ENCODE results near the gene NPM3.

Gene NPM3

GRCh38 chr10:101773923-101774588, 9.2 kb downstream of the NPM3 start:
- DNase-seq = no peak

DNA sequence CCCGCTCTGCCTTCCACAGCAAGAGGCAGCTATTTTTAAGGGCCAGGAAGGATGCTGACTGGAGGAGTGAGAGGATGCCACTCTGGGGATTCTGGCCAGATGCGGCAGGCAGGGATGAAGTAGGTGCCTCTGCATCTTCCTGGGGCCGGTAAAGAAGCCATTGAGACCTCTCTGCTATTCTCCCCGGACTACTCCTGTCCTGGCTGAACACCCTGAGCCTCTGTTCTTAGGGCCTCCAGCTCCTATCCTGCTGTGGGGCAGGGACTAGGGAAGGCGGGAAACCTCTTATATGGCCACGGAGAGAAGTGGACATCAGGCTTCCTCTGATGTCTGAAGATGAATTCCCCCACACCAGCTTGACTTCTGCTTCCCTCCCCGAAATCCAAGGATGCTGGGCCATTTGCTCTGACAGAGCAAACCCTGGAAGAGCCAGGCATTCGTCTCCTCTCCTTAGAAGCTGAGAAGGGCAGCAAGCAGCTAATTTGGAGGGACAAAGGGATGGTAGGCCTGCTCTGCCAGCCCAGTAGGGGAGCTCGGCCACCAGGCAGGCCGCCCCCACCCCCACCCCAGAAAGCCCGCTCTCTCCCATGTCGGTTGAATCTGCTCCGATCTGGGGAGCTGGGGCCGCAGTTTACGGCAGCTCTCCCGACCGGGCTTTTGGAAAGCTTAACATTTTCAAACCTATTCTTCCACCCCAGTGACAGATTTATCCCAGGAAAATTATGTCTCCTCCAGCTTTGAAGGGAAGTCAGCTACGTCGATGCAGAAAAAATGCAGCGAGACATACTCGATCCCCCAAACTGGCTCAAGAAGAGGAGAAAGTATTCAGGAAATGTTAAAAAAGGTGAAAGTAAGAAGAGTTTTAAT, 10.1 kb downstream of the NPM3 start:
- DNase-seq = no peak

DNA sequence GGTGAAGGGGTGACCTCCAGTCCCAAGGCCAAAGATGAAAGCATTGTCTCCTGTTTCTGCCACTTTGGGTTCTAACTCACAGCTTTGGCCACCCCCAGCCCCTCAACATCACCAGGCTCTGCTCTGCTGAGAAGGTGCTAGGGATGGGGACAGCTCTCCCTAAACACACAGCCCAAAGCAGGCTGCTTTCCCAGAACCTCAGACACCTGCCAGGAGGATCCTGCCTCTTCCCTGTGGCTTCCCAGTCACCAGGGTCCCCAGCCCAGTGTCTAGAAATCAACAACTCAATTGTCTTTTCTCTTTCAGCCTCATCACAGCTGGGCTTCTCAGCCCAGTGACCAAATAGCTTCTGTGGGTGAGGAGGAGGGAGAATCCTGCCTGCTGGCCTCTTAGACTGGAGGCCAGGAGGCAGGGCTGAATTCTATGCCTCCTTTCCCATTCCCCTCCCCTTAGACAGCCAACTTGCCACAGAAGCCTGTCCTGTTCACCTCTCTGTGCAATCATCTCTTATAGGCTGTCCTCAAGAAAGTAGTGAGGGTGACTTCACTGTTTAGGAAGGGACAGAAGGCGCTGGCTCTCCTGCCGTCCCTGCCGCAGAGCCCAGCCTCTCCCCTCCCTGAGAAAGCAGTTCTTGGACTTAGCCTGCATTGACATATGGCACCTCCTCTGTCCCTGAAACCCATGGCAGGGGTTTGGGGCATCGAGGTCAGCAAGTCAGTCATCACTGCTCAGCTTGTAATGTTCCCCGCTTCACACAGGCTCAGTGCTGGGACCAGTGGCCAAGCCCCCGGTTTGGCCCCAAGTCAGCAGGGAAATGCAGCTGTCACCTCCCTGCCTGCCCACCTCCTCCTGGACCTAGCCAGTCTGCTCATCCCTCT, 11.0 kb downstream of the NPM3 start:
- no peak for DNase-seq

GRCh38 chr10:101771380-101771779, 11.9 kb downstream of the NPM3 start:
- DNase-seq = no peak

DNA sequence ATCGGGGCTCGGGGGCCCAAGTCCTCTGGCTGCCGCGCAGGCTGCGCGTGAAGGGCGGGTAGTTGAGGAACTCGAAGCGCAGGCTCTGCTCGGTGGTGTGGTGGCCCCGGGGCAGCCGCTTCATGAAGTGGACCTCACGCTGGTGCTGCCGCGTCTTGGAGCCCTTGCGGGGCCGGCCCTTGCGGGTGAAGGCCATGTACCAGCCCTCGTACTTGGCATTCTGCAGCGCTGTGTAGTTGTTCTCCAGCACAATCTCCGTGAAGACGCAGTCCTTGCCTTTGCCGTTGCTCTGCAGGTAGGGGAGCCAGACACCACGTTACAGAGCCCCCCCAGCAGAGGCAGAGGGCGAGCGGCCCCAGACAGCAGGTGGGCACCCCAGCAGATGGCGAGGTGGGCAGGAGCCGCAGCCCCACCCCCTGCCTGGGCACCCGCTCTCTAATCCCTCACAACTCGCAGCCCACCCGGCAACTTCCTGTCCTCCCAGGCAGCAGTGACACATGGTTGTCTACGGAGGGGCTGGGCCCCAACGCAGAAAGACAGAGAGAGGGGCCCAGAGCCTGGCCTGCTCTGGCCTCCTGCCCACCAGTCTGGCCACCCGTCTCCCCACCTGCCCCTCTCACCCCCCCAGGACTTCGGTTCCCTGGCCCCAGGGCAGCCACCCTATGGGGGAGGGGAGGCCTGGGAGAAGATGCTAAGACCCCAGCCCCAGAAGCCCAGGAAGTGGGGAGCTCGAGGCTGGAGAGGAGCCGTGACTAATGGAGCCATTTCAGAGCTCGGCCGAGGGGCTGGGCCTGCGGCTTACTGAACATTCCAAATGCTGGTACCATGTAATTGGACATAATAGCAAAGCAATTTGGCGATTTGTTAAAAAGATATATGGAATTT, 12.7 kb downstream of the NPM3 start:
- no peak for DNase-seq

- no peak for DNase-seq
Observed at GRCh38 chr10:101769541-101770180, 13.6 kb downstream of the NPM3 start.

DNA sequence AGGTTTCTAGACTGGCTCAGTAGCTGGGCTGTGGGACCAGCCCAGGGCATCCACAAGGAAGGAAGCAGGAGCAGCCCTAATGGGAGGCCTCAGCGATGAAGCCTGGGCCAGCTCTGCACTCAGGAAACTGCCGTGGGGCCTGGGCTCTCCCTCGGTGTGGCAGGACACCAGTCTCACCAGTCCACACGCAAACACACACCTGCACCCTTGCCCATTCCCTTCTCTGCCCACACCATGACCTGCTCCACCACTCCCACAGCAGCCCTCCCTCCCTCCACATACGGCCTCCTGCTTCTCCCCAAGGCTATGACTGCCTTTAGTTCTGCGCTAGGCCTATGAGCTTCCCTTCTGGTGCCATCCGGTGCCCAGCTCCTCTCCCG, 14.5 kb downstream of the NPM3 start:
- DNase-seq = no peak

- no peak for DNase-seq
Observed at GRCh38 chr10:101767966-101768790, 15.1 kb downstream of the NPM3 start.

DNA sequence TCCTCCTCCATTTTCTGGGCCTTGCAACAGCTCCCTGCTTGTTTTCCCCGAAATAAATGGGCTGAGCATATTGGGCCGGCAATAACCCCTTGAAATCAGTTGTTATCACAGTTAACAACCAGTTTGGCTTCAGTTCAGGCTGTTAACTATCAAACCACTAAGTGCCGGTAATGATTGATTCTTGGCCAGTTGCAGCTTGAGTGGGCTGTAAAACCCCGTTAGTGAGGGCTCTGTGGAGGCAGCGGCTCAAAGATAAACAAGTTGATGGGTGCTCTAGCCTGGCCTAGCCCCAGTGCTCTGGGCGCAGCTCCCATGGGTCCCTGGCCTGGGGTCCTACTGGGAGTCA, 15.7 kb downstream of the NPM3 start:
- no peak for DNase-seq

GRCh38 chr10:101766753-101767599, 16.3 kb downstream of the NPM3 start:
- no peak for DNase-seq

GRCh38 chr10:101766306-101766705, 16.9 kb downstream of the NPM3 start:
- no peak for DNase-seq

DNA sequence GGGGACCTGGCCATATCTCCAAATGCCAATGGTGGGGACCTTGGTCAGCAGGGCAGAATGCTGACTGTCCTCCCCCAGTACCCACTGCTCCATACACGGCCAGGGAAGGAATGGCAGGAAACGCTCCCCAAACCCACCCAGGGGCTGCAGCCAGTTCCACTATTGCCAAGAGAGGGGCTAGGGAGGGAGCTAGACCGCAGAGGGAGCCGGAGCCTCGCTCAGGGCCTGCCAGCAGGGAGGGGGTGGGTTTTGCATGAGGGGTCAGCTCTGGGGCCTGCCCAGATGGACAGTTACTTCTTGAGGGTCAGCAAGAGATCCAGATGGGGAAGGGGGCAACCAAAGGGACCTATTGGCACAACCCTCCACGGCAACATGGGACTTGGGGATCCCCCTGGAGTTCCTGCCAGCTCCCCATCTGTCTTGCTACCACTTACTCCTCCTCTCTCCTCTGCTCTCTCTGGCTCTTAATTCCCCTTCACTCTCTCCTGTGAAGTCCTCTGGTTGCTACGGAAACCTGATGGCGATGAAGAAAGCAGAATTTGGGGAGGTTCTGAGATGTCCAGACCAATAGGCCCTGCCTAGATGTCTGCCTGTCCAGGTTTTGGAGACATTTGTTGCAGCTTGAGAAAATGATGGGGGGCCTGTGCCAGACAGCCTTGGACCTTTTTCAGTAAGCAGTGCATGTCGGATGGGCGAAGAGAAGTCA, 20.0 kb downstream of the NPM3 start:
- no peak for DNase-seq

GRCh38 chr10:101762736-101763135, 20.5 kb downstream of the NPM3 start:
- DNase-seq = no peak

- no peak for DNase-seq
Observed at GRCh38 chr10:101761226-101761625, 22.0 kb downstream of the NPM3 start.

GRCh38 chr10:101760510-101760909, 22.7 kb downstream of the NPM3 start:
- no peak for DNase-seq

DNA sequence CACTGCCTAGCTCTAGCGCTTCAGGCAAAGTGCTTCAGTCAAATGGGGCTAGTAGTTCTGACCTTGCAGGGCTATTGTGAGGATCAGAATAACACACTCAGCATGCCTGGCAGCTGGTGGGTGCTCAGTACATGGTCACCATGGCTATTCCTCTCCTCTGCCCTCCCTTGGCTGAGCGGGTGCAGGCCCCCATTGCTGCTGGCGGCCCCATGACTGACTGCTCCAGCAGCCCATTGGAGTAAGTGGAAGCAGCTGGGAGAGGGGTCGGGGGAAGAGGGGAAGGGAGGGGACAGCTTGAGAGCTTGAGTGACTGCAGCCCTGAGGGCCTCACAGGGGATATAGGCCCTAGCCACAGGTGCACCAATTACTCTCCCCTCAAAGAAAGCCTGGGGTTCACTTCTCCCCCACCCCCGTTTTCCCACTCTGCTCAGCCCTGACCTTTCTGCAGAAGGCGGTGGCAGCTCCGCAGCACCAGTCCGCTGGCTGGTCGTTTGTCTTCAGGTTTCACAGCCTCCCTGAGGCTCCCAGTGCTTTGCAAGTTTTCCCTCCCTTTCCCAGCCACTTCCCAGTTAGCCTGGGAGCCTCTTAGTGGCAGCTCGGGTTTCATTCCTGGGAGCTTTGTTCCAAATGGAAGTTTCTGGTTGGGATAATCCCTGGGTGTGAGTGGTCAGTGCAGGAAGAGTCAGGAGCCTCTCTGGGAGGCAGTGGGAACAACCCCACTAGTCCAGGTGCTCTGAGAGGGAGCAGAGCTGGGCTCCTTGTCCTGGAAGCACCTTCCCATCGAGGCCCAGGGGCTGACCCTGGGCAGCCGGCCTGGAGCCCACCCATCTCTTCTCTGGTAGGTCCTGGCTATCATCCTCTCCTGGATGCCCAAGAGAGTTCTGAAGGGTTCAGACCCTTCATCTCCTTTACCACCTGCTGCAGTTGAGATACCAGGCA, 23.7 kb downstream of the NPM3 start:
- no peak for DNase-seq

GRCh38 chr10:101758858-101759257, 24.4 kb downstream of the NPM3 start:
- DNase-seq = no peak

DNA sequence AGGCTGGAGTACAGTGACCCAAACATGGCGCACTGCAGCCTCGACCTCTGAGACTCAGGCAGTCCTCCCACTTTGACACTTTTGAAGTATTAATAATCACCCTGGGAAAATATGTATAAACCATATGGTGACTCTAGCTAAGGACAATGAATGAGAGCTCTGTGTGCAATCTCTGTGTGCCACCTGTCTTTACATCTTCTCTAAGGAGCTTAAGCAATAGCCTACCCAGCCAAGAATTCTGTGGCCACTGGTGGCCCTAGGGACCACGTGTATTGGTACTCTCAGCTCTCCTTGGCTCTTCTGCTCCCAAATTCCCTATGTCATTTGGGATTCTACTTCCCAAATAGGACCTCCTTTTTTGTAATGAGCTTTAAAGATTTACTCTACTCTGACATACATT, 31.0 kb downstream of the NPM3 start:
- no peak for DNase-seq

Measured in left hindlimb (tissue), 1 donor.